SK-N-MC (cell line): Measurements from ENCODE around the gene WDSUB1.

Experiments
- EZH2 ChIP-seq: fragments of 200-600 bp; sonication (generic); IDR thresholded peaks from one replicate; pipeline ENCODE4 v1.6.1; 2017; ENCODE audit warnings: antibody characterized with exemption
- FOXP2 ChIP-seq: optimal IDR thresholded peaks from 2 replicates; pipeline ENCODE3; 2011; ENCODE audit warnings: mild to moderate bottlenecking, moderate library complexity; ENCODE audit not compliant: insufficient read depth; ENCODE audit errors: extremely low read length, control extremely low read depth
- POLR2AphosphoS5 ChIP-seq: IDR thresholded peaks from 2 replicates; pipeline ENCODE4 v1.6.1; 2012; ENCODE audit warnings: mild to moderate bottlenecking, low read depth, low read length, borderline replicate concordance

GRCh38 chr2:159226059-159226461 lies 60.4 kb downstream of the WDSUB1 start:
- no peak for TF ChIP-seq POLR2AphosphoS5
- TF ChIP-seq EZH2, result no peak
- no peak for TF ChIP-seq FOXP2
